GM21737 (cell line): ENCODE data around the gene PCGF6.
"Not testable (repeated sequence)": the region's sequence is repeated elsewhere in the genome, so short reads cannot be mapped to it uniquely, and the experiment has no call there.

Experiments
- ATAC-seq: cut with Tn5 transposase; IDR thresholded peaks from one replicate; pipeline ENCODE4 v1.9.1; 2021; ENCODE audit warnings: mild to moderate bottlenecking, moderate library complexity; ENCODE audit not compliant: unreplicated experiment

The PCGF6 gene

DNA sequence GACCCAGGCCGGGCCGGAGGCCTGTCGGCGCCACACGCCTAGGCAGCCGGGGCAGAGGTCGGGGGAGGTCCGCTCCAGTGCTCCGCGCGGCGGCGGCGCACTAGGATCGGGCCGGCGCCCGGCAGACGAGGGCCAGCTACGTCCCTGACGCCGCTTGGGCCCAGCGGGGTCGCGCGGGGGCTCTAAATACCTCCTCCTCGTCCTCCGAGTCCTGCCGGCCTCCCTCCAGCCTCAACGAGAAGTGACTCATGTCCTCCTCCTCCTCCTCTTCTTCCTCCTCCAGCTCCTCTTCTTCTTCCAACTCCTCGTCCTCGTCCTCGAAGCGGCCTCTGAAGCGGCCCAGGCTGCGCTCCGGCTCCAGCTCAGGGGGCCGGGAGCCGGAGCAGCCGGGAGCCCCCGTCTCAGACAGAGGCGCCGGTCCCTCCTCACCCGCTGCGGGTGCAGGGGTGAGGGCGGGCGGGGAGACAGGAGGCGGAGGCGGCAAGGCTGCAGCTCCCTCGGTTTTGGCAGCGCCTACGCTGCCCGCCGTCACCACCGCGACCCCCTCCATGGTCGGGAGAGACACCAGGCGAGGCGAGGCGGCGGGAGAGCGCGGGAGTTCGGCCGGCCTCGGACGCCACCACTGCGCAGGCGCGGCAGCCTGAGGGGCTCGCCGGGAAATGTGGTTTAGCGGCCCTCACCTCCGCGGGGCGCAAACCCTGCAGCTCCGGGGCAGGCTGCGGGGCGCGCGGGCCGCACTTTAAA lies at the start of gene PCGF6:
TSS of gene PCGF6 (minus strand) at position 624 of the 744 bp plus-strand sequence. CDS start at position 550, 74 bp downstream.
- peak; percentile 86 for ATAC-seq

DNA sequence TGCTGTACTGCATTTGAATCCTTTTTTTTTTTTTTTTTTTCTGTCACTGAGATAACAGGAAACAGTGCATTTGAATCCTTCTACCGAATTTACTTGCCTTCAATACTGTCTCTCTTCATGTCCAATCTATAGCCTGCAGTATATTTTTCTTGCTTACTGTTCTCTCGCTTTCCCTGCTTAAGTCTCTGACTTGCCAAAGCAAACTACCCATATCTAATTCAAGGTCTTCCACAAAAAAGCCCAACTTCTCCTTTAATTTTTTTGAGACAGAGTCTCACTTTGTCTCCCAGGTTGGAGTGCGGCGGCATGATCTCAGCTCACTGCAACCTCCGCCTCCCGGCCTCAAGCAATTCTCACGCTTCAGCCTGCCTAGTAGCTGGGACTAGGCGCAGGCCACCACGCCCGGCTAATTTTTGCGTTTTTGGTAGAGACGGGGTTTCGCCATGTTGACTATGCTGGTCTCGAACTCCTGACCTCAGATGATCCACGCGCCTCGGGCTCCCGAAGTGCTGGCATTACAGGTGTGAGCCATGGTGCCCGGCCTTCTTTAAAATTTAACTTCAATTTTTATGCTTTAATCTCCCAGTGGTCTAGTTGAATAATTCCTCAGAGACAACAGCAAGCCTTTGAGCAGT lies 46.4 kb upstream of the PCGF6 start:
- ATAC-seq = no peak

DNA sequence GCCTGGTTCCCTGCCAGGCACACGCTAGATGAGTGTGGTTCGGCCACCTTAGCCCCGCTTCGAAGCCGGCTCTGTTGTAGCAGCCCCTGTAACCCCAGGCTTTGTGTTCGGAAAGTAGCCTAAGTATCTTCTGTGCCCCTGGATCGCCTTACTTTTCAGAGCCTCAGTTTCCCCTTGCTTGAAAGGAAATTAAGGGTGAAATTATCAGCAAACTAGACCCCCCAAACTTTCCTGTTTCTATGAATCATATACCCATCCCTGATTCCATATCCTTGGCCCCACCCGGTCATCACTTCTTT lies 45.8 kb upstream of the PCGF6 start:
- ATAC-seq = no peak

DNA sequence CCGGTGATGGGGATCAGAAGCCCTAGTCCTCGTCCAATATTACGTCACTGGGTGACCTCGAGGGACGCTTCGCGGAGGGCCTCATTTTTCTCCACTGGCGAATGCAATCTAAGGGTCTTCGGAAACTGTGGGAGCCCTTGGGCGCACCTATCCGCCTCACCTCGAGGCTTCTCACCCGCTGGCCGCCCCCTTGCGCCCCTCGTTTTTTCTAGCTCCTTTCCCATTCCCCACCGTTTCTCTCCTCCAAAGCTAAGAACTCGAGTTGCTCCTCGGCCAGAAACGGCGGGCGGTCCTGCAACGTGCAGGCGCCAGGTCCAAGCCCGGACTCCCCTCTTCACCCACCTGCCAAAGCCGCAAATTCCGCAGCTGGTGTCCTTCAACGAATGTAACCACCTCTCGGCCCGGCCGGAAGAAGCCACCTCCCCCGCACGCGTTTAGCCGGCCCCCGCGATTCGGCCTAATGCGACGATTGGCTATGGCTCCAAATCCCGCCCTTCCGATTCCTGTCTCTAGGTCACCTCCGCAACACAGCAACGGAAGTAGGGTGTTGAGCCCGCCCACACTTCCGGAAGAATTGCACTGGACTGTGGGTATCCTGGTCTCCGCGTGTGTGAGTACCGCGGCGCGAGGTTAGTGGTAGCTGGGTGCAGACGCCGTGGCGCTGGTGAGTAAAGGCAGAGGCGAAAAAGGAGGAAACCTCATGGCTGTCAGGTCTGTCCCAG lies 45.3 kb upstream of the PCGF6 start, which contains the start of the genes ATP5MK and PDCD11:
TSS of gene ATP5MK (minus strand) at position 409 of the 722 bp plus-strand sequence. CDS start 4,018 bp downstream, outside the sequence.
TSS of gene PDCD11 (plus strand) at position 560 of the 722 bp plus-strand sequence. CDS start 1,801 bp downstream, outside the sequence.
- peak; percentile 98 for ATAC-seq

DNA sequence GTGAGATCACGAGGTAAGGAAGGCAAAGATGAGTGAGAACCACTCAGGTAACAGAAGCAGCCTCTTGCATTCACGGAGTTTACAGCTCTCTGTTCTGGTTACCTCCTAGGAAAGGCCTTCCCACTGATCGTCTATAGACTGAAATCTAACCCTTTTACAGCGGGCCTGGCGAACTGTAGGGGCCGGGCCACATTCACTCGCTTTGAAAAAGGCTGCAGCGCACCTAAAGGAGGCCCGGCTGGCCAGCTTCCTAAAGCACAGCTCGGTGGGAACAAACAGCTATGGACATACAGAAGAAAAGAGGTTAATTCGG lies 44.8 kb upstream of the PCGF6 start:
- ATAC-seq = no peak

DNA sequence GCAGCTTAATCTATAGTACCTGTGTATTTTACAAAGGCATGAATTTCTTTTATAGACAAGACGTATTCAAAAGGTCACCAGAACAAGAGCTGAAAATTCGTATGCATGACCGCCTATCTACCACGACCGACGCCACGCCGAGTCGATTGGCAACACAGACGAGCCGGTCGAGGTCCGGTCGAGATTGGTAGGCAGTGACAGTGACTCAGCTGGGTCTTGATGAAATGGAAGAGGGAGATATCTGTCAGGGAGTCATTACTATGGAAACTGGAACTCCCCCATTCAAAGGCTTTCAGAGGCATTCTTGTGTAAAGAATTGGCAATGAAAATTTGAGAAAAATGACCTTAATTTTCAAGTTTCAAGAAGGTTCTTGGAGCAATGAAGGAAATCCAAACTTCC lies 43.2 kb upstream of the PCGF6 start:
- ATAC-seq = no peak

GRCh38 chr10:103382769-103383168 lies 31.8 kb upstream of the PCGF6 start:
- ATAC-seq = no peak

GRCh38 chr10:103374263-103374662 lies 23.3 kb upstream of the PCGF6 start:
- no peak for ATAC-seq

- no peak for ATAC-seq
Observed at GRCh38 chr10:103373544-103373943, 22.6 kb upstream of the PCGF6 start.

DNA sequence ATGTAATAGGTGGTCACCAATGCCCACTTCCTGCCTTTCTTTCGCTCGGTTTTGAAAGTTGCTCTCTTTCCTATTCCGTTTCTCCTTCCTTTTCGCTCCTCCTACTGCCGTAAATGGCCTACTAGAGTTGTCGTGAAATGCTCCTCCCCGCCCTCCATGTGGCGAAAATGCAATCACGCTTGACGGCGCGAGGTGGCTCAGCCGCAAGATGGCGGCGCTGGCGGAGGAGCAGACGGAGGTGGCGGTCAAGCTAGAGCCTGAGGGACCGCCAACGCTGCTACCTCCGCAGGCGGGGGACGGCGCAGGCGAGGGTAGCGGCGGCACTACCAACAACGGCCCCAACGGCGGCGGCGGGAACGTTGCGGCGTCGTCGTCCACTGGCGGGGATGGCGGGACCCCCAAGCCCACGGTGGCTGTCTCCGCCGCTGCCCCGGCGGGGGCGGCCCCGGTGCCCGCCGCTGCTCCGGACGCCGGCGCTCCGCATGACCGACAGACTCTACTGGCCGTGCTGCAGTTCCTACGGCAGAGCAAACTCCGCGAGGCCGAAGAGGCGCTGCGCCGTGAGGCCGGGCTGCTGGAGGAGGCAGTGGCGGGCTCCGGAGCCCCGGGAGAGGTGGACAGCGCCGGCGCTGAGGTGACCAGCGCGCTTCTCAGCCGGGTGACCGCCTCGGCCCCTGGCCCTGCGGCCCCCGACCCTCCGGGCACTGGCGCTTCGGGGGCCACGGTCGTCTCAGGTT lies 17.0 kb upstream of the PCGF6 start, which contains the start of gene TAF5:
TSS of gene TAF5 (plus strand) at position 195 of the 737 bp plus-strand sequence. CDS start at position 209, 14 bp downstream.
- peak; percentile 61 for ATAC-seq

- no peak for ATAC-seq
Observed at GRCh38 chr10:103367379-103367781, 16.4 kb upstream of the PCGF6 start.

DNA sequence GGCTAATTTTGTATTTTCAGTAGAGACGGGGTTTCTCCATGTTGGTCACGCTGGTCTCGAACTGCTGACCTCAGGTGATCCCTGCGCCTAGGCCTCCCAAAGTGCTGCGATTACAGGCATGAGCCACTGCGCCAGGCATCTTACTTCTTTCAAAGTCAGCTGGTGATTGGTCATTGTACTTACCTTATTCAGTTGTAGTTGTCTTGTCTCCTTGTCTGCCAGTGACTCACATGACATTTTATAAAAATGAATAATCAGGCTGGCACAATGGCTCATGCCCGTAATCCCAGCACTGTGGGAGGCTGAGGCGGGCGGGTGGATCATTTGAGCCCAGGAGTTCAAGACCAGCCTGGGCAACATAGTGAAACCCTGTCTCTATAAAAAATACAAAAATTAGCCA lies 9.9 kb upstream of the PCGF6 start:
- ATAC-seq = not testable (repeated sequence)

GRCh38 chr10:103359493-103359892 lies 8.6 kb upstream of the PCGF6 start:
- not testable (repeated sequence) for ATAC-seq

- ATAC-seq = no peak
Observed at GRCh38 chr10:103355906-103356599, 5.1 kb upstream of the PCGF6 start.

- not testable (repeated sequence) for ATAC-seq
Observed at GRCh38 chr10:103354567-103354966, 3.6 kb upstream of the PCGF6 start.

- no peak for ATAC-seq
Observed at GRCh38 chr10:103353281-103353680, 2.3 kb upstream of the PCGF6 start.

- no peak for ATAC-seq
Observed at GRCh38 chr10:103350175-103350516, 794 bp downstream of the PCGF6 start.

GRCh38 chr10:103336370-103336769 lies 14.6 kb downstream of the PCGF6 start:
- ATAC-seq = no peak

- ATAC-seq = no peak
Observed at GRCh38 chr10:103334567-103334966, 16.4 kb downstream of the PCGF6 start.

DNA sequence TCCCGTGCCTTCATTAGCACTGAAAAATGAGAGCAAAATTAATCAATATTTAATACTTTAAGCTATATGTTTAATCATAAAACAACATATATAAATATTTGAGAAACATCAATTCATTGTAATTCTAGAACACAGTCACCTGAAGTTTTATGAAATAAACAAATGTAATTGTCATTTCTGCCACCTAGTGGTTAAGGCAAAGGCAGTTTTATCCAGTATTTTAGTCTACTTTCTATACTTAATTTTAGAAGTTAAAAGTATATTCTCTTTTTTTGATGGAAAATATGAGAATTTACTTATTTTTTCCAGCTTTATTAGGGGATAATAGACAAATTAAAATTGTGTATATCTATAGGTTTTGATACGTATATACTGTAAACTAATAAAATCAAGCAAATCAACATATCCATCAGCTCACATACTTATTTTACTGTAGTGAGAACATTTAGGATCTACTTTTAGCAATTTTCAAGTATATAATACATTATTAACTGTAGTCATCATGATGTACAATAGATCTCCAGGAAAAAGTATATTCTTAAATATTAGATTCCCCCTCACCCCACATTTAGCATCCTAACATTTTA lies 16.9 kb downstream of the PCGF6 start:
- no peak for ATAC-seq
